CD4-positive, alpha-beta T cell treated with Interferon gamma for 1 hour (primary cell): ENCODE results near the gene STIP1.
"Not testable (repeated sequence)": the region's sequence is repeated elsewhere in the genome, so short reads cannot be mapped to it uniquely, and the experiment has no call there.

Experiments
- DNase-seq: peaks from one replicate; pipeline ENCODE4 v3.0.0-alpha.2; 2020

STIP1 gene

DNA sequence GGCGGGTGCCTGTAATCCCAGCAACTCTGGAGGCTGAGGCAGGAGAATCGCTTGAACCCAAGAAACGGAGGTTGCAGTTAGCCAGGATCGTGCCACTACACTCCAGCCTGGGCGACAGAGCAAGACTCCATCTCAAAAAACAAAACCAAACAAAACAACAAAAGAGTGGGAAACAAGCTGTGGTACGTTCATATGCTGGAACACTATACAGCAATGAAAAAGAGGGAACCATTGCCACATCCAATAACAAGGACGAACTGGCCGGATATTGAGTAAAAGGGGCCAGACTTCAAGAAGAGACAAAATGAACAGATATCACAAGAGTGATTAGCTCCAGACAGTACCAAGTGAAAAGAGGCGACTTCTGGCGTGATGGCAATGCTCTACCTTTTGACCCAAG is 24.9 kb upstream of the STIP1 start:
- no peak for DNase-seq

- DNase-seq = not testable (repeated sequence)
Measured at GRCh38 chr11:64162769-64163168, 23.2 kb upstream of the STIP1 start.

DNA sequence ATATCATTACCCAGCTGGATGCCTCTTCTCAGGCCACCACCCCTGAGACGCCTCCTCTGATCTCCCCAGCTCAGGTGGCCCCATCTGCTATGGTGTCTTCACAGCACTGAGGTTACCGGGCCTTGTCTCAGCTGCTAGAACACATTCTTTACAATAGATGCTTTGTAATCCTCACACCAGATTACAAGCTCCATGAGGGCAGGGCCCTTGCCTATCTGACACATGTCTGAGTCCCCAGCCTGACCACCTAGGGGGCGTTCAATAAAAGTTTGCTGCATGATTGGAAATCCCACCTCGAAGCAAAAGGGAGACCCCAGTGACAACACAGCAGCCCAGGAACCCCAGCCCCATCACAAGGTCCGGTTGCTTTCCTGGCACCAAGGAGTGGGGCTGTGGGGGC is 22.0 kb upstream of the STIP1 start:
- DNase-seq = no peak

DNA sequence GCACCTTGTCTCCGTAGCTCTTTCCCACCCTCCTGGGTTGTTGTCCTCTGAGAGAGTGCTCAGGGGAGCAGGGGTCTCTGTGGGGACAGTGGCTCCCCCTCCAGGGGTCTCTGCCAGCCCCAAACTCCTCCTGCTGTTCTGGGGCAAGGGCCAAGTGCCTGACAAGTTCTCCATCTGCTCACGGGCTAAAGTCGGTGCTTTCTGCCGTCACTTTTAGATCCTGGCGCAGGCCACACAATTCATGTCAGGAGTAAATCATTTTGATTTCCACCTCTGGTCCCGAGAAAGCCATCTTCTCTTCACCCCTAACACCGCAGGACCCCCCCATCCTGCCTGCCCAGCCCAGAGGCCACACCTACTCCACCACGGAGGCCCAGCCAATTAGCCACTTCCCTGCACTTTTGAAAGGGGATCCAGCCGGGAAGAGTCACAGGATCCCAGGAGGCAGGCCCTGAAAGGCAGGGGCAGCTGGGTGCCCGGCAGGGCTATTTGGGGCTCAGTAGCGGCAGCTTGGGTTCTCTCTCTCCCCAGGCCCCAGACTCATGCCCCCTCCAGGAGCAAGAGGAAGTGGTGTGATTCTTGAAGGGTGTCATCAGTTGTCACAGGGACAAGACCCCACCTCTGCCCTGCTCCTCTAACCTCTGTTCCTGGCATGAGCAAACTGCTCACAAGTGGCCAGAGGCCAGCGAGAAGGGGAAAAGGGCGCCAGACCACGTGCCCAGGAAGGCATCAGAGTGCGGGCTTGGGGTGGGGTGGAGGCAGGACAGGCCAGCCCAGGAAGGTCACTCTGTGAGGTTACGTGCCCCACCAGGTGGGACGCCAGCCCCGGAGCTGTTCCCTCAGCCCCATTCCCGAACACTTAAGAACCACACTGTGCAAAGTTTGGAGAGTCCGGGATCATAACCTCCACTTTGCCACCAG is 21.3 kb upstream of the STIP1 start:
- DNase-seq = no peak

DNA sequence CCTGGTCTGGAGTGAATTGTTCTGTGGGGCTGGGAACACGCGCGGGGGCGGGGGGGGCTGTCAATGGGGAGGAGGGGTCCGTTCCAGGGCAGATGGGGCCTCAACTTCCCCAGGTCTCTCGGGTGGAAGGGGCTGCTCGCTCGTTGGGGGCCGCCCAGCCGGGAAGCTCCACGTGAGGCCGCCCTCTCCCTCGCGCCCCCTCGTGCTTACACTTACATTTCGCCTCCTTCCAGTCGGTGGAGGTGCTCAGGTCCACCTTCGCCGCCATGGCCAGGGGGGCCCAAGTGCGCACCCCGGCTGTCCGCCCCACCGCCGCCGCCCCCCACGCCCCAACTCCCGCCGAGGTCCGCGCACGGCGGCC is 20.5 kb upstream of the STIP1 start:
- DNase-seq = no peak

DNA sequence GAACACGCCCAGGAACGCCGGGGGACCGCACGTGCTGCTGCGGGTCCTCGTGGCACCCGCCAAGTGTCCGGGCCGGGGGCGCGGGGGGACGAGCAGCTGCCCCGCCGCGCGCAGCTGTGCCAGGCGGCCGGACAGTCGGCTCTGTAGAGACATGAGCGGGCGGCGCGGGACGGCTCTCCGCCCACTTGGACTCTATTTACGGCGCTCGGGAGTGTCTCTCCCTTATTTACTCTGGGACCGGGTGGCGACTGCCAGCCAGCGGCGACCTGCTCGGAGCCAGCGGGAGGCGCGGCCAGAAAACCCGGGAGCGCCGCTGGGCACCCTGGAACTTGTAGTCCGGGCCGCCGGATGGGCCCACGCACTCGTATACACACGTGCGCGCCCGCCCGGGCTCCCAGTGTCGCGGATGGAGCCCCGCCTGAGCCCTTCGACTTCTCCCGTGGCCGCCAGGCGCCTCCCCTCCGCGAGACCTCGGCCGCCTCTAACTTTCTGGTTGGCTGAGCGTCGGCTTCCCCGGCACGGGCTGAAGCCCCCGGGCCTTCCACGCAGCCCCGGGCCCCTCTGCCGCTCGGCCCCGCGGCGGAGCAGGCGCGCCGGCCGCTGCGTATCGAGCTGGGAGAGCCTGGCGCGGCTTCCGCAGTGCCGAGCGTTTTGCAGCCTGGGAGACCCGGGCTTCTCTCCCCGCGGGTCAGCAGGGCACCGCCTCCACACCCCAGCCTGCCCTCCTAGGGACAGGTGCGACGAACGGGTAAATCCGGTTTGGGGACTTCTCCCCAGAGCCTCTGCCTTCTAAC is 19.9 kb upstream of the STIP1 start, which contains the start of gene MACROD1:
MACROD1 (minus strand) TSS at position 272 of the 794 bp plus-strand sequence; CDS start at position 153, 119 bp downstream.
- peak; percentile 70 for DNase-seq

DNA sequence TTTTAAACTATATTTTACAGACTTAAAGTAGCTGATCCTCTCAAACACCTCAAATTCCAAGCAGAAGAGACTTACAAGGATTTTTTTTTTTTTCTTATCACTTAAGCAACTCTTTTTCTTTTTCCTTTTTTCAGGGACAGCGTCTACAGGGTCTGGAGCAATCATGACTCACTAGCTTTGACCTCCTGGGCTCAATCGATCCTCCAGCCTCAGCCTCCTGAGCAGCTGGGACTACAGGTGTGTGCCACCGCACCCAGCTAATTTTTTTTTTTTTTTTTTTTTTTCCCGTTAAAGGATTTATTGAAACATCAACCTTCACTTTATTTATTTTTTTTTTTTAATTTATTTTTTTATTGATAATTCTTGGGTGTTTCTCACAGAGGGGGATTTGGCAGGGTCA is 15.6 kb upstream of the STIP1 start:
- DNase-seq = no peak

DNA sequence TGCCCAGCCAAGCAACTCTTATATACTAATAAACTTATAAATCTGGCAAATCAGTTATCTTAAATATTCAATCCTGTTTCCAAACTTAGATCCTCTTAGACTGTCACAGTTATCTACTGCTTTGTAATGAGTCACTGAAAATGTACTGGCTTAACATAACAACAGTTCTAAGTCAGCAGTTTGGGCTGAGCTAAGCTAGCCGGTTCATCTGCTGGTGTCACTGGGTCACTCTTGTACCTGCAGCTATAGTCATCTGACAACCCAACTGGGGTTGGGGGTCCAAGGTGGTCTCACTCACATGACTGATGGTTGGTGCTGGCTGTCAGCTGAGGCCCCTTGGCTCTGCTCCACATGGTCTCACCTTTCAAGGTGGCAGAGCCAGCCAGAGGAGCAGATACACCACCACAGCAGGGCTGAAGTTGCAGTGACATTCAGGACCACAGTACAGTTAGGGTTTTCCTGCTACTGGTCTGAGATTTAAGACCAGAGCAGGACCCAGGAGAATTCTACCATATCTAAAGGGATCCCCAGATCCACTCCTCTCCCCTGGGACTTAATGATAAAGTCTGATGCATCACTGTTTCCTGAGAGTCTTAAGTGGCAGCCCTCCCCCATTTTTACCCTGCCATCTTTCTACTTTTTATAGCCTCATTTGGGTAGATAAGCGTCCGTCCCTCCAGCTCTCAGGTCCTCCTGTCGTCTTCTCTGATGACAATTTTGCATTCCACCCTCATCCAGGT is 12.2 kb upstream of the STIP1 start:
- no peak for DNase-seq

DNA sequence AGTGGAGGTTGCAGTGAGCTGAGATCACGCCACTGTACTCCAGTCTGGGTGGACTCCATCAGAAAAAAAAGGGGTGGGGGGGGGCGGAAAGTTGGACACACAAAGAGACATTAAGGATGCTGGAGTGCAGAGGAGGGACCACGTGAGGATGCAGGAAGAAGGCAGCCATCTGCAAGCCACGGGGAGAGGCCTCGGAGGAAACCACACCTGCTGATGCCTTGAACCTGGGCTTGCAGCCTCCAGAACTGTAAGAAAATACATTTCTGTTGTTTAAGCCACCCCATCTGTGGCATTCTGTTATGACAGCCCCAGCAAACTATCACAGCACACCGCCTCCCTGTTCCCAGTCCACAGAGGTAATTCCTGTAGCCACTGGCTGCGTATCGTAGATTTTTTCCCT is 9.2 kb upstream of the STIP1 start:
- DNase-seq = no peak

DNA sequence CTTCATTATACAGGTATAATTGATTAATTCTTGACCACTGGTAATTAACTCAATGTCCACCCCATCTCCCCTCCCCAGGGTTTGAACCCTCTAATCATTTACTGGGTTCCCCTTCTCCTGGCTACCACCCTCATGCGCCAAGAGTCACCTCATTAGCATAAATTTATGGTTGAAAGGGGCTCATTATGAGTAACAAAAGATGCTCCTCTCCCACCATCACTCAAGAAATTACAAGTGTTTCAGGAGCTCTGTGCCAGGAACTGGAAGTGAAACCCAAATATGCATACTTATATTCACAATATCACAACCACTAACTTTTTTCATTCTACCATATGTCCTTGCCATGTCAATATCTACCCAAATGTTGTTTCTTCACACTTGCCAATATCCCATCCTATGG is 7.8 kb upstream of the STIP1 start:
- no peak for DNase-seq

DNA sequence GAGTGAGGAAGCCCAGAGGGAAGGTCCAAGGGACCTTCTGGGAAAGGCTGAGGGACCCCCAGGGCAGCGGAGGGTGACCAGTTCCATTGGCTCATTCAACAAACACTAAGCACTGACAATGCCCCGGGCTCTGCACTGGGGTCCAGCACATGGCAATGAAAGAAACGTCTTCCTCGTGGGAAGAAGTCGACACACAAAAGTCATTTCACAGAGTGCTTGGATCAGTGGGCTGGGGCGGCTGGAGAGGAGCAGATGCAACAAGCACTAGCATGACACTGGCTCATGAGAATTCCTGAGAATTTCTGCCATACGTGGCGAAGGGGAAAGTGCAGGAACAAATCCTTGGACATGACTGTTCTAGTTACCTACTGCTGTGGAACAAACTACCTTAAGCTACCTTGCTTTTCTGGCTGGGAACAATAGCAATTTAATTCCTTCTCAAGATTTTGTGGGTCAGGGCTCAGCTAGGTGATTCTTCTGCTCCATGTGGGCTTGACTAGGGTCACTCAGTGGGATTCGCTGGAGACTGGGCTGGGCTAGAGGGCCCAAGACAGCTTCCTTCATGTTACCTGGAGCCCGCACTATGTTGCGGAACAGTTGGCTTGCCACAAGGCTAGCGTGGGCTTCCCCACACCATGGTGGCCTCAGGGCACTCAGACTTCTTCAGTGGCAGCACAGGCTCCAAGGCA is 6.9 kb upstream of the STIP1 start:
- DNase-seq = no peak

DNA sequence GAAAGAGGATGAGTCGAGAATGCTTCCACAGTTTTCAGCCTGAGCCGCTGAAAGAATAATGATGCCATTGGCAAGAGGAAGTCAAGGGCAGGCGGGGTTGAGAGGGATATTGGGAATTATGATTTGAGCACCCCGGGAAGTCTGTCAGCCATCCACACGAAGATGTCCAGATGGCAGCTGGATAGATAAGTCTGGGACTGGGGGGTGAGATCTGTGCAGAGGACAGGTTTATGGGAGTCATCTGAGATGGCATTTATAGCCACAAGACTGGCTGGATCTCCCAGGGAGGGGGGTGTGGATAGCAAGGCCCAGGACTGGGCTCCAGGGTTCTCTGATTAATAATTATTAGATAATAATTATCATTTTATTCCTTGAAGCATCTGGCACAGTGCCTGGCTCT is 5.1 kb upstream of the STIP1 start:
- no peak for DNase-seq

- peak; percentile 61 for DNase-seq
Measured at GRCh38 chr11:64181506-64182411, 4.2 kb upstream of the STIP1 start.

DNA sequence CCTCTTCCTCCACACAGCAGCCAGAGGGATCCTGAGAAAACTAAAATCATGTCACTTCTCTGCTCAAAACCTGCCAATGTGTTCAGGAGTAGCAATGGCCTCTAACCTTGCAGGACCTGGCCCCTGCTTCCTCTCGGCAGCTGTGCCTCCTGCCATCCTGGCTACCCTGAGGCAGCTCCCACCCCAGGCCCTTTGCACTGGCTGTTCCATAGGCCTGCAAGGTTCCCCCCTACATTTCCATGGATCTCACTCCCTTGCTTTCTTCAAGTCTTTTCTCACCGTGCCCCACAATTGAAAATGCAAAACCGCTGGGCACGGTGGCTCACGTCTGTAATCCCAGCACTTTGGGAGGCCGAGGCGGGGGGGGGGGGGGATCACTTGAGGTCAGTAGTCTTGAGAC is 2.1 kb upstream of the STIP1 start:
- DNase-seq = no peak

DNA sequence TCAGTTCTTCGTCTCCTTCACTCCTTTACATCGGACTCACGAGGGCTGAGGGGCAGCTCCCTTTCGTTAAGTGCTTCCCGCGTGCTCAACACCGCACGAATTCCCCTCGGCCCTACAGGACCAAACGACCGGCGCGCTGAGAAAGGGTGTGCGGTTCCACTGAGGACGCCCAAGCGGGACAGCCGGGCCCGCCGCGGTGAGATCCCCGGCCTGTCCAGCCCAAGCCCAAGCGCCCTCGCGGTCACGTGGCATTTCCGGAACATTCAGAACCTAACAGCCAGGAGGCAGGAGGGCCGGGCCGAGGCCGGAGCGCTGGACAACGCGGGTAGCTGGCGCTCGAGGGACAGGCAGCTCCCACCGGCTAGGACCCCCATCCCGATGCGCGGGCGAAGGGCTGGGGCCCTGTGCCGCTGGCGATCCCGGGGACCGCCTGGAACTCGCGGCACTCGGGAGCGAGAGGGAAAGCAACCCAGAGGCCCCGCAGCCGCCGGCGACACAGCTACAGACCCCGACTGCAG is 737 bp upstream of the STIP1 start:
- no peak for DNase-seq

DNA sequence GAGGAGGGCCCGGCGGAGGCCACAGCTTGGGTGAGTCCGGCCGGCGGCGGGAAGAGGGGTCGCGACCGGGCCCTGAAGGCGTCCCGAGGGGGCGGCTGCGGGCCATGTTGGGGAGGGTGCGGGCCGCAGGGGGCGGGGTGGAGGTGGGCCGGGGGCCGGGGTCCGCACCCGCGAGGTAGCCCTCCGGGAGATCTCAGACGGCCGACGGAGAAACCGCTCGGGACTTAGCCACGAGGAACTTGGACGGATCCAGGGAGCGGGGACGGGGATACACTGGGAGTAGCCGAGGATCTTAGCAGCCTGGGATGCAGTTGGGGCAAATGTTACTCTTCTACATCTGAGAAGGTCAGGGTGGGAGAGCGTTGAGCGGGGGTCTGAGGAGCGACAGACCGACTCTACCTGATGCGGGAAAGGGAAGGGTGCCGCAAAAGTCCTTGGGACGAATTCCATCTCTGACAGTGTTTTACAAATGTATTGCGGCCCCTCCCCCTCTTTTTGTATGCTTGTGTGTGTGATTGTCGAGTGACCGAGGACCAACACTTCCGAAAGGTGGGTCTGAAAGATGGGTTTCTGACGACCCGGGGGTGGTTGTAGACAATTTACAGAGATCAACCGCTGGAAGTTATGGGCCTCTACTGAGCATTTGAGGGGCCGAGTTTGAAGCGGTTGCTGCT is 658 bp downstream of the STIP1 start:
- no peak for DNase-seq

GRCh38 chr11:64192434-64192833 is 6.5 kb downstream of the STIP1 start:
- no peak for DNase-seq

DNA sequence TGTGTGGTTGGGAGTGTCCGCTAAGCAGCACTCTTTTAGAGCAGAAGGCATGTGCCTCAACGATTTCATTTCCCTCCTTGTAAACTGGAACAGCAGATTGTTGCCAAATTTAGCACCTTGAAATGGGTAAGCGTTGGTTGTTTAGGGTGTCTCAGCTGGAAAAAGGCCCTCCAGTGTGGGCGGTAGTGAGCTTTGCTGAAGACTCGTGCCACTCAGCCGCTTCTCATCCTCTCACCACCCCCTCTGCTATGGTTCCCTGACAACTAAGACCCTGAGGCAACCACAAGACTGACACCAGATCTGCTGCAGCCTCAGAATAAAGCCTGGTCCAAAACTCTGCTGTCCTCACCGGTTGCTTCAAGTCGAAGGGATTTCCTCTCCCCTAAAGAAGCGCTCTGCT is 10.7 kb downstream of the STIP1 start:
- no peak for DNase-seq

DNA sequence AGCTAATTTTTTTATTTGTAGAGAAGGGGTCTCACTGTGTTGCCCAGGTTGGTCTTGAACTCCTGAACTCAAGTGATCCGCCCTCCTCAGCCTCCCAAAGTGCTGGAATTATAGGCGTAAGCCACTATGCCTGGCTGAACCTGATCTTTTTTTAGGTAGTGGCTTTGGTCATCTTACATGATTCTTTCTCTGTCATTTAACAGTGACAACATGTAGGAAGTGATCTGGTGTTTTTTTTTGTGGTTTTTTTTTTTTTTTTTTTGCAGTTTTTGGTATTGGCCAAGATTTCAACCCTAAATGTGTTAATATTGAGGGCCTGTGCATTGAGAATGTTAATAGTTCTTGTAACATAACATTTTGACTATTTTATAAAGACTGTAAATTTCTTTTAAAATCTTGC is 12.5 kb downstream of the STIP1 start:
- no peak for DNase-seq

DNA sequence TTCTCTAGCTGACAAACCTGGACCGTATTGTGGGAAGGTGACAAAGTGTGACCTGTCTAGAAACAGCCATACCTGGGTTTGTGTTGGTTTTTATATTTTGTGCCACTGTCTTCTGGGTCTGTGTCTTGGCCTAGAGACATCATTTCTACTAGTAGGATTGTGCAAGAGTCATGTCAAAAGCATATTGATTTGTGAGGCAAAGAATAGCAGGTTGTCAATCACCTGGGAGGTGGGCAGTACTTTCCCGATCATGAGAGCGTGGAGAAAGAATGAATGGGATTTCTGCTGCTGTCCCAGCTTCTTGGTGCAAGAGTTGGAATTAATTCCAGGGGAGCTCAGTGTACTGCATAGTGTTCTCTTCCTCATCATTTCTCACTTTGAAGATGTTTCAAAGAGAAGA is 15.6 kb downstream of the STIP1 start:
- DNase-seq = no peak

DNA sequence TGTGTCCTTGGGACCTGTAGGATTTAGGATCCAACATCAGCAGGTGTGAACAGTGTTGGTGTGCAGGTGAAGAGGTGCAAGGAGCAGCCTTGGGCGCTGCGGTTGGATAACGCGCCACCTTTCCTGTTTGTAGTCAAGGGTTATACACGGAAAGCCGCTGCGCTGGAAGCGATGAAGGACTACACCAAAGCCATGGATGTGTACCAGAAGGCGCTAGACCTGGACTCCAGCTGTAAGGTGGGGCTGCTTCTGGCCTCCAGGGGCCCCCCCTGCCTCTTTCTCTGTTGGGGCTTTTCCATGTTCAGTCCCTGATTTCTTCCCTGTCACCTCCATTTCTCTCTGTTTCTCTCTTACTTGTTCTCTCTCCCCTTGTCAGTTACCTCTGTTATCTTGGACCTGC is 17.0 kb downstream of the STIP1 start:
- no peak for DNase-seq
